ENCODE measurements around the gene YES1.
"Not testable (repeated sequence)": the region's sequence is repeated elsewhere in the genome, so short reads cannot be mapped to it uniquely, and the experiment has no call there.

Gene YES1

DNA sequence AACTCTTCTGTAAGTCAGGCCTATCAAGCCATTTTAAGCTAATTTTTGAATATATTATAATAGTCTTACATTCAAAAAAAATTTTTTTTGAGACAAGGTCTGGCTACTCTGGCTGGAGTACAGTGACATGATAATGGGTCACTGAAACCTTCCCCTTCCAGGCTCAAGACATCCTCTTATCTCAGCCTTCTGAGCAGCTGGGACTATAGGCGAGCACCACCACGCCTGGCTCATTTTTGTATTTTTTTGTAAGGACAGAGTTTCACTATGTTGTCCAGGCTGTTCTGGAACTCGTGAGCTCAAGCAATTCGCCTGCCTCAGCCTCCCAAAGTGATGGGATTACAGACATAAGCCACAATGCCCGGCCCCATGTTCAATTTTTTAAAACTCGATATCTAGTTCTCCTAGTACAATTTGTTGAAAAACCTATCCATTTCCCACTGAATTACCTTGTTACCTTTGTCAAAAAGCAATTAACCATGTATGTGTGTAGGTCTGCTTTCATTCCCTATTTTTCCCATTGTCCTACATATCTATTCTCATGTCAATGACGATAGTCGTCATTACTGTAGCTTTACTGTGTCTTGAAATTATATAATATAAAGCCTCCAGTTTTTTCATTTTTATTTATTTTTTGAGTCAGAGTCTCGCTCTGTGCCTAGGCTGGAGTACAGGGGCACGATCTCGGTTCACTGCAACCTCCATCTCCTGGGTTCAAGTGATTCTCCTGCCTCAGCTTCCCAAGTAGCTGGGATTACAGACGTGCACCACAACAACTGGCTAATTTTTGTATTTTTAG lies 44.8 kb downstream of the YES1 start:
- TF ChIP-seq, protein P1, sequence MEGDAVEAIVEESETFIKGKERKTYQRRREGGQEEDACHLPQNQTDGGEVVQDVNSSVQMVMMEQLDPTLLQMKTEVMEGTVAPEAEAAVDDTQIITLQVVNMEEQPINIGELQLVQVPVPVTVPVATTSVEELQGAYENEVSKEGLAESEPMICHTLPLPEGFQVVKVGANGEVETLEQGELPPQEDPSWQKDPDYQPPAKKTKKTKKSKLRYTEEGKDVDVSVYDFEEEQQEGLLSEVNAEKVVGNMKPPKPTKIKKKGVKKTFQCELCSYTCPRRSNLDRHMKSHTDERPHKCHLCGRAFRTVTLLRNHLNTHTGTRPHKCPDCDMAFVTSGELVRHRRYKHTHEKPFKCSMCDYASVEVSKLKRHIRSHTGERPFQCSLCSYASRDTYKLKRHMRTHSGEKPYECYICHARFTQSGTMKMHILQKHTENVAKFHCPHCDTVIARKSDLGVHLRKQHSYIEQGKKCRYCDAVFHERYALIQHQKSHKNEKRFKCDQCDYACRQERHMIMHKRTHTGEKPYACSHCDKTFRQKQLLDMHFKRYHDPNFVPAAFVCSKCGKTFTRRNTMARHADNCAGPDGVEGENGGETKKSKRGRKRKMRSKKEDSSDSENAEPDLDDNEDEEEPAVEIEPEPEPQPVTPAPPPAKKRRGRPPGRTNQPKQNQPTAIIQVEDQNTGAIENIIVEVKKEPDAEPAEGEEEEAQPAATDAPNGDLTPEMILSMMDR (IDR thresholded peaks at IDR 0.05; ENCODE audit: low read depth, low read length): no peak
- no peak for TF ChIP-seq EZH2phosphoT487 (IDR thresholded peaks at IDR 0.05; ENCODE audit: low read depth)

DNA sequence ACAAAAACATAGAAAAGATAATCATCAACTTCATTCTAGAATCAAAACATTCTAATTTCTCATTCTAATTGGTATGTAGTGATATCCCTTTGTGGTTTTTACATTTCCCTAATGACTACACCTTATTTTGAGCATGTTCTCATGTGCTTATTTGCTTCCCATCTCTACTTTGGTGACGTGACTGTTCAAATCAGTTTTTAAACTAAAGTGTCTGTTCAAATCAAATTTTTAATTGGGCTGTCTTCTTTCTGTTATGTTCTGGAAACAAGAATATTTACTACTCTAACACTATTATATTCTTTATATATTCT lies 45.5 kb downstream of the YES1 start:
- Histone ChIP-seq H3K4me2 (ENCODE audit: low read length) (no peak overlapping the region), H2AFZ (ENCODE audit: low read depth, low read length) (no peak overlapping the region), H3K4me1 (ENCODE audit: low read length) (no peaks in the 10 kb centered on the region), H3K9ac (ENCODE audit: low read length) (no peak overlapping the region), H4K20me1 (ENCODE audit: insufficient read depth, low read length) (no peaks in the 10 kb centered on the region), H3K27ac (ENCODE audit: low read length) (no peak overlapping the region), H3K4me3 (ENCODE audit: low read length) (no peak overlapping the region), H3K27me3 (ENCODE audit: low read depth, low read length) (no peaks in the 10 kb centered on the region), H3K79me2 (ENCODE audit: low read length) (no peaks in the 10 kb centered on the region), H3K36me3 (replicated peaks; ENCODE audit: low read depth, low read length) (no peaks in the 10 kb centered on the region), H3K9me3 (ENCODE audit: insufficient read depth, low read length) (no peaks in the 10 kb centered on the region)
- TF ChIP-seq, protein P1 (IDR thresholded peaks at IDR 0.05; ENCODE audit: low read depth, low read length): no peak

More for the DNA sequence above, 44.8 kb downstream of the YES1 start:
- Histone ChIP-seq H3K79me2 (ENCODE audit: low read length) (no peaks in the 10 kb centered on the region), H3K4me3 (ENCODE audit: low read length) (no peak overlapping the region), H4K20me1 (ENCODE audit: insufficient read depth, low read length) (no peaks in the 10 kb centered on the region), H2AFZ (ENCODE audit: low read depth, low read length) (no peak overlapping the region), H3K9me3 (ENCODE audit: insufficient read depth, low read length) (no peaks in the 10 kb centered on the region), H3K27ac (ENCODE audit: low read length) (no peak overlapping the region), H3K36me3 (replicated peaks; ENCODE audit: low read depth, low read length) (no peaks in the 10 kb centered on the region), H3K9ac (ENCODE audit: low read length) (no peak overlapping the region), H3K4me1 (ENCODE audit: low read length) (no peaks in the 10 kb centered on the region), H3K4me2 (ENCODE audit: low read length) (no peak overlapping the region), H3K27me3 (ENCODE audit: low read depth, low read length) (no peaks in the 10 kb centered on the region)

DNA sequence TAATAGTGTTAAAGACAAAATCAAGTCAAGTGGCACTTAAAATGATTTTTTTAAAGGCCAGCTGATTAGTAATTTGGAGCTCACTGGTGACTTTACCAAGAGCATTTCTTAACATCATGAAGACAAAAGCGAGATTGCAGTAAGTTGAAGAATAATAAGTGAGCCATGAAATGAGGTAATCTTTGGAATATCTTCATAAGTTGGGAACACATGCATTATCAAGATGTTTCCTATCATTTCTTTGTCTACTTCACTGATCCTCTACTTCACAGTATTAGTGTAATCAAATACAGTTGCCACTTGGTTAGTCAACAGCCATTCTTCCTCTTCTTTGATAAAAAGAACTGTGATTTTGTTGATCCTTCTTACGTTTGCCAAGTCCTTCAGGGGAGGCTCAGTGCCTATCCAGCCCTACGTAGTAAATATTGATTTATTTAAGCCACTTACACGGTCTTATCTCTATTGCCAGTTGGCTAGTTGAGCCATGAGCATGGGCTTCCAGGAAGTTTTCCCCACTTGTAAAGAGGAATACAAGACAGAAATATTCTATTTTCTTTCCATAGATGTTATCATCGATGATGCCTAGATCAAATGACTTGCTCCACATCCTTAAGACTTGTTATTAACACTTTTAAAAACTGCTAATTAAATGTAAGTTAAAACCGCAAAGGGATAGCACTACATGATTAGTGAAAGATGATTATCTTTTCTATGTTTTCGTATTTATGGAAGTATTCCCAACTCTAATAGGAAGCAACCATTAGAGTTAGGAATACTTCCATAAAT lies 46.1 kb downstream of the YES1 start:
- Histone ChIP-seq H3K9ac (ENCODE audit: low read length) (no peak overlapping the region), H3K36me3 (replicated peaks; ENCODE audit: low read depth, low read length) (no peaks in the 10 kb centered on the region), H3K79me2 (ENCODE audit: low read length) (no peaks in the 10 kb centered on the region), H3K9me3 (ENCODE audit: insufficient read depth, low read length) (no peaks in the 10 kb centered on the region), H4K20me1 (ENCODE audit: insufficient read depth, low read length) (no peaks in the 10 kb centered on the region), H3K4me1 (ENCODE audit: low read length) (no peaks in the 10 kb centered on the region), H2AFZ (ENCODE audit: low read depth, low read length) (no peak overlapping the region), H3K4me3 (ENCODE audit: low read length) (no peak overlapping the region), H3K27ac (ENCODE audit: low read length) (no peak overlapping the region), H3K4me2 (ENCODE audit: low read length) (no peak overlapping the region), H3K27me3 (ENCODE audit: low read depth, low read length) (no peaks in the 10 kb centered on the region)
- TF ChIP-seq EZH2phosphoT487 (IDR thresholded peaks at IDR 0.05; ENCODE audit: low read depth): no peak
- TF ChIP-seq, protein P1 (IDR thresholded peaks at IDR 0.05; ENCODE audit: low read depth, low read length): no peak

DNA sequence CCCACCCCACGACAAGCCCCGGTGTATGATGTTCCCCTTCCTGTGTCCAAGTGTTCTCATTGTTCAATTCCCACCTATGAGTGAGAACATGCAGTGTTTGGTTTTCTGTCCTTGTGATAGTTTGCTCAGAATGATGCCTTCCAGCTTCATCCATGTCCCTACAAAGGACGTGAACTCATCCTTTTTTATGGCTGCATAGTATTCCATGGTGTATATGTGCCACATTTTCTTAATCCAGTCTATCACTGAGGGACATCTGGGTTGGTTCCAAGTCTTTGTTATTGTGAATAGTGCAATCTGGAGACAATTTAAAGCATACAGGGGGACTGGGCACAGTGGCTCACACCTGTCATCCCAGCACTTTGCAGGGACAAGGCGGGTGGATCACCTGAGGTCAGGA lies 52.2 kb downstream of the YES1 start:
- H3K4me3 ChIP-seq (ENCODE audit: low read length); H3K9ac ChIP-seq (ENCODE audit: low read length); H3K79me2 ChIP-seq (ENCODE audit: low read length); H2AFZ ChIP-seq (ENCODE audit: low read depth, low read length); H3K27ac ChIP-seq (ENCODE audit: low read length); H3K4me1 ChIP-seq (ENCODE audit: low read length); H4K20me1 ChIP-seq (ENCODE audit: insufficient read depth, low read length); H3K36me3 ChIP-seq (replicated peaks; ENCODE audit: low read depth, low read length); H3K9me3 ChIP-seq (ENCODE audit: insufficient read depth, low read length); H3K27me3 ChIP-seq (ENCODE audit: low read depth, low read length); H3K4me2 ChIP-seq (ENCODE audit: low read length): not testable (repeated sequence)

Measured in OCI-LY3 (cell line).